B cell (primary cell): ENCODE measurements around the gene FAM117B. TPM values are rescaled to one million over a fixed set of nuclear protein-coding genes. Genes with fewer than 3 reads are reported as not detected.
A peak's percentile ranks its signal among the peaks of the same experiment; 100 is the strongest.

Source experiments
- ATAC-seq: fragments of 200-7000 bp; cut with Tn5 transposase; one replicate; pipeline ENCODE4 v1.10.0; 2021; ENCODE audit warnings: low read depth, mild to moderate bottlenecking, moderate number of reproducible peaks, moderate library complexity
- CTCF ChIA-PET: fragments of 350-600 bp; sonication (Branson Sonifier 250); formaldehyde crosslinking; loops from one replicate; lab custom pipeline; 2021; ENCODE audit warnings: antibody characterized with exemption, inconsistent platforms; lab: Charles Lee
- POLR2A ChIA-PET: fragments of 350-600 bp; sonication (Branson Sonifier 250); formaldehyde crosslinking; loops from one replicate; lab custom pipeline; 2021; ENCODE audit warnings: antibody characterized with exemption; lab: Charles Lee
- DNase-seq: peaks from one replicate; pipeline ENCODE4 v3.0.0; 2013
- H2AFZ ChIP-seq: 2 replicates; pipeline ENCODE4 v1.6.1; 2012; ENCODE audit warnings: mild to moderate bottlenecking, low read depth, low read length; ENCODE audit not compliant: insufficient read depth, poor library complexity, severe bottlenecking
- H3K27ac ChIP-seq, 2 donors: 1 replicate in 1 of 2; 2 replicates in 1 of 2; pipeline ENCODE4 v1.5.1; 2012 to 2013; ENCODE audit warnings: low read length in 2 of 2, mild to moderate bottlenecking in 2 of 2, moderate library complexity in 1 of 2
- H3K27me3 ChIP-seq, 4 experiments: fragments of 200-600 bp in 1 of 4; sonication (generic) in 1 of 4; replicated peaks in 1 of 4; 1 replicate in 2 of 4; 2 replicates in 2 of 4; pipeline versions ENCODE4 v1.6.1 to v1.7.0; 2013 to 2016; ENCODE audit warnings: low read length in 3 of 4, mild to moderate bottlenecking in 2 of 4, mixed read lengths in 1 of 4, moderate library complexity in 1 of 4; ENCODE audit not compliant: insufficient read depth in 4 of 4, control insufficient read depth in 3 of 4; ENCODE audit errors: control extremely low read depth in 1 of 4
- H3K36me3 ChIP-seq, 2 experiments: replicated peaks in 1 of 2; 1 replicate in 1 of 2; 2 replicates in 1 of 2; pipeline versions ENCODE4 v1.6.1 to v1.7.1; 2013; ENCODE audit warnings: low read length in 1 of 2; ENCODE audit not compliant: insufficient read depth in 2 of 2, control insufficient read depth in 1 of 2; ENCODE audit errors: control extremely low read depth in 1 of 2, extremely low read depth in 1 of 2
- H3K4me1 ChIP-seq, 2 donors: fragments of 200-600 bp in 1 of 2; sonication (generic) in 1 of 2; 1 replicate in 1 of 2; 2 replicates in 1 of 2; pipeline versions ENCODE4 v1.5.1 to v1.6.1; 2013 to 2017; ENCODE audit warnings: low read length in 2 of 2; ENCODE audit not compliant: control insufficient read depth in 2 of 2, insufficient read depth in 2 of 2
- H3K4me2 ChIP-seq: replicated peaks from 2 replicates; pipeline ENCODE3; 2012; ENCODE audit warnings: mild to moderate bottlenecking, low read depth, low read length; ENCODE audit not compliant: poor library complexity, severe bottlenecking
- H3K4me3 ChIP-seq, 5 experiments: fragments of 200-600 bp in 1 of 5; sonication (generic) in 1 of 5; 1 replicate in 3 of 5; 2 replicates in 2 of 5; pipeline versions ENCODE4 v1.5.1 to v1.7.0; 2011 to 2016; ENCODE audit warnings: low read length in 4 of 5, mild to moderate bottlenecking in 4 of 5, low read depth in 2 of 5, control low read depth in 1 of 5, moderate library complexity in 1 of 5; ENCODE audit not compliant: insufficient read depth in 1 of 5; ENCODE audit errors: control extremely low read depth in 1 of 5, extremely low read depth in 1 of 5
- H3K79me2 ChIP-seq: fragments of 200-600 bp; sonication (generic); one replicate; pipeline ENCODE4 v1.6.0; 2016; ENCODE audit warnings: low read length; ENCODE audit not compliant: control insufficient read depth, insufficient read depth
- H3K9ac ChIP-seq: fragments of 200-600 bp; sonication (generic); 2 replicates; pipeline ENCODE4 v1.6.1; 2017; ENCODE audit warnings: mild to moderate bottlenecking, low read length, moderate library complexity
- H3K9me3 ChIP-seq, 3 donors: one replicate each; pipeline versions ENCODE4 v1.6.1 to v1.7.1; 2013; ENCODE audit warnings: low read length in 2 of 3; ENCODE audit not compliant: control insufficient read depth in 2 of 3, insufficient read depth in 1 of 3; ENCODE audit errors: control extremely low read depth in 1 of 3
- H4K20me1 ChIP-seq: 2 replicates; pipeline ENCODE4 v1.6.0; 2012; ENCODE audit warnings: mild to moderate bottlenecking, low read length; ENCODE audit not compliant: insufficient read depth, control insufficient read depth, poor library complexity, severe bottlenecking
- H3K27ac Mint-ChIP-seq: one replicate; pipeline ENCODE4 v1.8.0; 2021; ENCODE audit warnings: mixed read lengths
- H3K27me3 Mint-ChIP-seq: one replicate; pipeline ENCODE4 v1.8.0; 2021; ENCODE audit warnings: mixed read lengths
- H3K4me1 Mint-ChIP-seq: one replicate; pipeline ENCODE4 v1.8.0; 2021; ENCODE audit warnings: mixed read lengths
- H3K4me3 Mint-ChIP-seq: one replicate; pipeline ENCODE4 v1.8.0; 2021; ENCODE audit warnings: mixed read lengths
- H3K9me3 Mint-ChIP-seq: one replicate; pipeline ENCODE4 v1.8.0; 2022; ENCODE audit warnings: mixed read lengths; ENCODE audit not compliant: insufficient read depth
- EZH2 ChIP-seq: IDR thresholded peaks from 2 replicates; pipeline ENCODE4 v1.6.1; 2012; ENCODE audit warnings: borderline replicate concordance, low read depth, mild to moderate bottlenecking, moderate library complexity, low read length; ENCODE audit not compliant: insufficient read depth, poor library complexity, severe bottlenecking
- WGBS: methylation state at CpG from one replicate; pipeline ENCODE4 v1.1.5; 2013; ENCODE audit warnings: missing lambda C conversion rate; ENCODE audit not compliant: insufficient coverage; 5-methylcytosine and 5-hydroxymethylcytosine counted together
- intact Hi-C: fragments of 100-400 bp; cut with micrococcal nuclease; formaldehyde crosslinking; loops from one replicate; pipeline ENCODE4 v1.10.0; 2022
- polyA plus RNA-seq: library from polyadenylated mRNA; depleted of rRNA; stranded (reverse); fragments of >200 nt; gene quantifications from 2 replicates; pipeline ENCODE4 v1.2.3, GENCODE V29; 2012
- total RNA-seq, 2 donors: library from RNA; stranded (reverse); fragments of 120-200 nt in 1 of 2; gene quantifications; 1 replicate in 1 of 2; 2 replicates in 1 of 2; pipeline versions ENCODE4 v1.2.3 to v1.2.4, GENCODE V29; 2013 to 2022
- TF ChIP-seq, protein P1 (sequence below): fragments of 200-600 bp; IDR thresholded peaks from one replicate; pipeline ENCODE4 v1.8.0; 2022; ENCODE audit warnings: antibody characterized with exemption, mild to moderate bottlenecking

Gene FAM117B
- total and polyA plus RNA-seq, 2 donors (not counting 1 experiment from before 2014, with no cell fraction given) = 11.5 to 50.1 TPM

DNA sequence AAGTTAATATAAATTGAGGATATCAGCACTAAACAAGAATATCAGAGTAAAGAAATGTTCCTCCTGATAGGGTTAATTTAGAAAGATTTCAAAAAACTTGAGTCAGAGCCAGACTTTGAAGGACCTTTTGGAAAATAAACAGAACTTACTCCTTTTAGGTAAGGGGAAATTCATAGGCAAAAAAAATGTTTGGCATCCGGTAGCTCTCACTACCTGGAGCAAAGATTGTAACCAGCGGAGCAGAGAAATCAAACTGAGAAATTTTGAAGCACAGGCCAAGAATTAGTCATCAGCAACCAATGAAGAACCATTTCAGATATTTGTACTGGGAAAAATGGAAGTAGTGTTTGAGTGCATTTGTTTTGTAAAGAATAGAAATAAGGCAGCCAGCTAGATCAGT, 123.8 kb downstream of the FAM117B start:
- ChIA-PET CTCF (interaction anchor here (1.0 kb wide), 1 partner anchor 102 kb away, joined by 3 read pairs; no protein-coding TSS in a partner anchor), POLR2A (no interaction called here)
- Histone ChIP-seq H3K36me3 (peaks cover 3 to 64% of the 10 kb centered on the region in 2 experiments), H3K79me2 (no peaks in the 10 kb centered on the region), H3K9me3 (no peaks in the 10 kb centered on the region), H4K20me1 (no peaks in the 10 kb centered on the region), H3K4me3 (no peak overlapping the region), H3K4me1 (peaks cover 0 to 9% of the 10 kb centered on the region in 2 donors), H2AFZ (no peak overlapping the region), H3K4me2 (no peak overlapping the region), H3K27ac (no peak overlapping the region), H3K9ac (no peak overlapping the region), H3K27me3 (no peaks in the 10 kb centered on the region)
- Mint-ChIP-seq H3K27ac (peak overlapping the region; percentile 33), H3K4me3 (no peak overlapping the region), H3K9me3 (no peaks in the 10 kb centered on the region), H3K27me3 (no peaks in the 10 kb centered on the region), H3K4me1 (peaks cover 10% of the 10 kb centered on the region)
- 94% methylated on average over 2 of the region's 2 CpGs for WGBS
- DNase-seq (no peak), ATAC-seq (no peak)
- TF ChIP-seq EZH2 = no peak
- TF ChIP-seq, protein P1, sequence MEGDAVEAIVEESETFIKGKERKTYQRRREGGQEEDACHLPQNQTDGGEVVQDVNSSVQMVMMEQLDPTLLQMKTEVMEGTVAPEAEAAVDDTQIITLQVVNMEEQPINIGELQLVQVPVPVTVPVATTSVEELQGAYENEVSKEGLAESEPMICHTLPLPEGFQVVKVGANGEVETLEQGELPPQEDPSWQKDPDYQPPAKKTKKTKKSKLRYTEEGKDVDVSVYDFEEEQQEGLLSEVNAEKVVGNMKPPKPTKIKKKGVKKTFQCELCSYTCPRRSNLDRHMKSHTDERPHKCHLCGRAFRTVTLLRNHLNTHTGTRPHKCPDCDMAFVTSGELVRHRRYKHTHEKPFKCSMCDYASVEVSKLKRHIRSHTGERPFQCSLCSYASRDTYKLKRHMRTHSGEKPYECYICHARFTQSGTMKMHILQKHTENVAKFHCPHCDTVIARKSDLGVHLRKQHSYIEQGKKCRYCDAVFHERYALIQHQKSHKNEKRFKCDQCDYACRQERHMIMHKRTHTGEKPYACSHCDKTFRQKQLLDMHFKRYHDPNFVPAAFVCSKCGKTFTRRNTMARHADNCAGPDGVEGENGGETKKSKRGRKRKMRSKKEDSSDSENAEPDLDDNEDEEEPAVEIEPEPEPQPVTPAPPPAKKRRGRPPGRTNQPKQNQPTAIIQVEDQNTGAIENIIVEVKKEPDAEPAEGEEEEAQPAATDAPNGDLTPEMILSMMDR = no peak
- intact Hi-C loops = no loop called here

DNA sequence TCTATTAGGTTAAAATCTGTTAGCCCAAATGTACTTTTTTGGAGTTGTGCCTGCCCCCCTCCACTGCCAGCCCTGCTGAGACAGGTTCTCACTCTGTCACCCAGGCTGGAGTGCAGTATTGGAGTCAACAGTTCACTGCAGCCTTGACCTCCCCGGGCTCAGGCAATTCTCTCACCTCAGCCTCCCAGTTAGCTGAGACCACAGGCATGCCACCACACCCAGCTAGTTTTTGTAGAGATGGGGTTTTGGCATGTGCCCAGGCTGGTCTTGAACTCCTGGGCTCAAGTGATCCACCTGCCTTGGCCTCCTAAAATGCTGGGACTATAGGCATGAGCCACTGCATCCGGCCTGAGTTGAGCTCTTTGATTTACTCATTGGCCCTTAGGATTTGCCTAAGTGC, 126.1 kb downstream of the FAM117B start:
- WGBS = 100% methylated on average over 1 of the region's 2 CpGs
- DNase-seq = no peak
- POLR2A ChIA-PET = no interaction called here
- Histone ChIP-seq H2AFZ (no peak overlapping the region), H3K4me1 (peaks cover 0 to 11% of the 10 kb centered on the region in 2 donors), H3K27me3 (no peaks in the 10 kb centered on the region), H3K27ac (no peak overlapping the region), H3K4me2 (no peak overlapping the region), H4K20me1 (no peaks in the 10 kb centered on the region), H3K9me3 (no peaks in the 10 kb centered on the region), H3K79me2 (no peaks in the 10 kb centered on the region), H3K4me3 (no peak overlapping the region), H3K36me3 (peaks cover 3 to 68% of the 10 kb centered on the region in 2 experiments), H3K9ac (no peak overlapping the region)
- ATAC-seq = no peak
- no peaks in the 10 kb centered on the region for H3K27me3 Mint-ChIP-seq
- intact Hi-C loops = loop anchor here (5.0 kb wide), 1 partner anchor 174 kb away; no protein-coding TSS in a partner anchor
- H3K4me1 Mint-ChIP-seq = peaks cover 19% of the 10 kb centered on the region
- H3K27ac Mint-ChIP-seq = peak overlapping the region; percentile 12
- no peaks in the 10 kb centered on the region for H3K9me3 Mint-ChIP-seq
- CTCF ChIA-PET = no interaction called here
- no peak overlapping the region for H3K4me3 Mint-ChIP-seq
- no peak for TF ChIP-seq EZH2
- TF ChIP-seq, protein P1 = no peak
